Keratinocyte (primary cell): Measurements from ENCODE around the gene DCPS. TPM values are rescaled to one million over a fixed set of nuclear protein-coding genes. Genes with fewer than 3 reads are reported as not detected.

ENCODE experiments used
- DNase-seq: peaks from one replicate; pipeline ENCODE4 v3.0.0-alpha.2; 2011; ENCODE audit warnings: low read depth, missing footprints, low spot score
- FAIRE-seq: peaks from 2 replicates; lab custom pipeline; 2011; peaks lifted over from hg19 to GRCh38; lab: Jason Lieb, UNC
- H2AFZ ChIP-seq: 2 replicates; pipeline ENCODE4 v1.6.0; 2012; ENCODE audit warnings: low read length, control low read depth, inconsistent platforms; ENCODE audit not compliant: control insufficient read depth
- H3K27ac ChIP-seq: 2 replicates; pipeline ENCODE4 v1.5.1; 2011; ENCODE audit warnings: low read length; ENCODE audit not compliant: control insufficient read depth, insufficient read depth
- H3K27me3 ChIP-seq: 3 replicates; pipeline ENCODE4 v1.6.0; 2011; ENCODE audit warnings: low read length; ENCODE audit not compliant: control insufficient read depth, insufficient read depth; ENCODE audit errors: extremely low read depth
- H3K36me3 ChIP-seq, 2 experiments: 2 replicates in 1 of 2; 3 replicates in 1 of 2; pipeline ENCODE4 v1.5.1; 2011; ENCODE audit warnings: low read length in 2 of 2, mild to moderate bottlenecking in 1 of 2; ENCODE audit not compliant: control insufficient read depth in 2 of 2, insufficient read depth in 2 of 2; ENCODE audit errors: extremely low read depth in 1 of 2
- H3K4me1 ChIP-seq: 3 replicates; pipeline ENCODE4 v1.5.1; 2011; ENCODE audit warnings: low read length; ENCODE audit not compliant: control insufficient read depth, insufficient read depth; ENCODE audit errors: extremely low read depth
- H3K4me2 ChIP-seq: 3 replicates; pipeline ENCODE4 v1.6.0; 2011; ENCODE audit warnings: low read depth, low read length; ENCODE audit not compliant: control insufficient read depth, insufficient read depth; ENCODE audit errors: extremely low read depth
- H3K4me3 ChIP-seq, 3 experiments: fragments of 200-600 bp in 1 of 3; sonication (generic) in 1 of 3; 2 replicates in 2 of 3; 3 replicates in 1 of 3; pipeline ENCODE4 v1.5.1; 2011 to 2016; ENCODE audit warnings: low read length in 3 of 3, mild to moderate bottlenecking in 3 of 3, control low read depth in 2 of 3, inconsistent platforms in 1 of 3, low read depth in 1 of 3, mixed read lengths in 1 of 3, mixed run types in 1 of 3, moderate library complexity in 1 of 3; ENCODE audit not compliant: control insufficient read depth in 2 of 3, insufficient read depth in 2 of 3; ENCODE audit errors: extremely low read depth in 1 of 3
- H3K79me2 ChIP-seq: 2 replicates; pipeline ENCODE4 v1.6.0; 2012; ENCODE audit warnings: low read length; ENCODE audit not compliant: control insufficient read depth, insufficient read depth
- H3K9ac ChIP-seq: 3 replicates; pipeline ENCODE4 v1.6.0; 2011; ENCODE audit warnings: low read length; ENCODE audit not compliant: control insufficient read depth, insufficient read depth; ENCODE audit errors: extremely low read depth
- H3K9me1 ChIP-seq: 3 replicates; pipeline ENCODE4 v1.6.0; 2011; ENCODE audit warnings: low read length; ENCODE audit not compliant: control insufficient read depth, insufficient read depth; ENCODE audit errors: extremely low read depth
- H3K9me3 ChIP-seq: 2 replicates; pipeline ENCODE4 v1.5.1; 2012; ENCODE audit warnings: low read depth, low read length; ENCODE audit not compliant: control insufficient read depth
- H4K20me1 ChIP-seq: 3 replicates; pipeline ENCODE4 v1.6.0; 2011; ENCODE audit warnings: low read length; ENCODE audit not compliant: control insufficient read depth, insufficient read depth; ENCODE audit errors: extremely low read depth
- CTCF ChIP-seq, 3 experiments: IDR thresholded peaks in 1 of 3; conservative IDR thresholded peaks in 1 of 3; optimal IDR thresholded peaks in 1 of 3; 2 replicates in 2 of 3; 3 replicates in 1 of 3; pipeline versions ENCODE3 to v1.5.1; 2011; ENCODE audit warnings: low read length in 3 of 3, mild to moderate bottlenecking in 3 of 3, moderate library complexity in 2 of 3, control low read depth in 1 of 3, inconsistent platforms in 1 of 3; ENCODE audit not compliant: insufficient read depth in 2 of 3; ENCODE audit errors: extremely low read depth in 1 of 3
- EZH2 ChIP-seq: IDR thresholded peaks from one replicate; pipeline ENCODE4 v1.6.1; 2012; ENCODE audit warnings: inconsistent platforms, mild to moderate bottlenecking, low read length, moderate library complexity
- dilution Hi-C: fragments of 300-500 bp; cut with MboI; formaldehyde crosslinking; loops from one replicate; pipeline ENCODE4 v1.7.0; 2020; ENCODE audit warnings: low sequenced_read_pairs; ENCODE audit not compliant: extremely low pct_ligation_motif_present
- polyA plus RNA-seq, 5 experiments: library from polyadenylated mRNA; depleted of rRNA in 3 of 5; stranded (reverse) in 3 of 5; stranded (forward) in 1 of 5; unstranded in 1 of 5; fragments of >200 nt; gene quantifications; 1 replicate in 1 of 5; 2 replicates in 3 of 5; 3 replicates in 1 of 5; pipeline versions ENCODE4 v1.2.1 to v1.2.3, GENCODE V29; 2011 to 2012; ENCODE audit warnings: missing spikeins in 2 of 5, low read depth in 1 of 5, low replicate concordance in 1 of 5

The DCPS gene
- polyA plus RNA-seq, 1 donor (not counting 4 experiments of a cell fraction or from before 2014, with no cell fraction given), result 31.3 TPM

GRCh38 chr11:126328444-126328843 is 24.6 kb downstream of the DCPS start:
- FAIRE-seq (no peak), DNase-seq (no peak)
- Histone ChIP-seq H3K36me3 (peaks cover 0 to 4% of the 10 kb centered on the region in 2 experiments), H3K9me3 (no peaks in the 10 kb centered on the region), H3K9ac (no peak overlapping the region), H4K20me1 (no peaks in the 10 kb centered on the region), H2AFZ (peak overlapping the region; percentile 6), H3K79me2 (no peaks in the 10 kb centered on the region), H3K4me3 (no peak overlapping the region), H3K4me2 (no peak overlapping the region), H3K27ac (no peak overlapping the region), H3K27me3 (no peaks in the 10 kb centered on the region), H3K9me1 (peaks cover 3% of the 10 kb centered on the region), H3K4me1 (peaks cover 20% of the 10 kb centered on the region)
- TF ChIP-seq CTCF (optimal IDR thresholded peaks at IDR 0.05 in 1 of 3, IDR thresholded peaks at IDR 0.05 in 1 of 3, conservative IDR thresholded peaks at IDR 0.05 in 1 of 3; ENCODE audit: extremely low read depth in 1 of 3, insufficient read depth in 2 of 3, low read length in 3 of 3) (no peak), EZH2 (no peak)
- dilution Hi-C loops, result no loop called here

- H3K9me1 ChIP-seq, result peaks cover 3% of the 10 kb centered on the region
- dilution Hi-C loops, result no loop called here
Observed at GRCh38 chr11:126328938-126329643, 25.2 kb downstream of the DCPS start.

More at GRCh38 chr11:126328938-126329643, 25.2 kb downstream of the DCPS start:
- H3K27me3 ChIP-seq, result no peaks in the 10 kb centered on the region
- H3K4me1 ChIP-seq, result peaks cover 20% of the 10 kb centered on the region
- H3K9me3 ChIP-seq, result no peaks in the 10 kb centered on the region
- no peaks in the 10 kb centered on the region for H4K20me1 ChIP-seq
- no peak overlapping the region for H3K4me2 ChIP-seq
- FAIRE-seq, result no peak
- DNase-seq, result no peak
- no peak overlapping the region for H3K27ac ChIP-seq
- H3K4me3 ChIP-seq, result no peak overlapping the region
- H2AFZ ChIP-seq, result peak overlapping the region; percentile 6
- no peak overlapping the region for H3K9ac ChIP-seq
- H3K36me3 ChIP-seq, result peaks cover 0 to 4% of the 10 kb centered on the region in 2 experiments
- no peaks in the 10 kb centered on the region for H3K79me2 ChIP-seq
- TF ChIP-seq EZH2 (no peak), CTCF (optimal IDR thresholded peaks at IDR 0.05 in 1 of 3, IDR thresholded peaks at IDR 0.05 in 1 of 3, conservative IDR thresholded peaks at IDR 0.05 in 1 of 3; ENCODE audit: extremely low read depth in 1 of 3, insufficient read depth in 2 of 3, low read length in 3 of 3) (no peak)
